Activated CD4-positive, alpha-beta T cell treated with anti-CD3 and anti-CD28 coated beads, Interleukin-2, Interleukin-6, amounts not matched to agents 100 ng/mL and 50 ng/mL, durations not matched to agents 16 hours and 8 hours (primary cell): ENCODE results near the gene SCAP.
A peak's percentile ranks its signal among the peaks of the same experiment; 100 is the strongest.
"Not testable (repeated sequence)": the region's sequence is repeated elsewhere in the genome, so short reads cannot be mapped to it uniquely, and the experiment has no call there.

Source experiments
- DNase-seq: peaks from one replicate; pipeline ENCODE4 v3.0.0-alpha.2; 2020

The SCAP gene

DNA sequence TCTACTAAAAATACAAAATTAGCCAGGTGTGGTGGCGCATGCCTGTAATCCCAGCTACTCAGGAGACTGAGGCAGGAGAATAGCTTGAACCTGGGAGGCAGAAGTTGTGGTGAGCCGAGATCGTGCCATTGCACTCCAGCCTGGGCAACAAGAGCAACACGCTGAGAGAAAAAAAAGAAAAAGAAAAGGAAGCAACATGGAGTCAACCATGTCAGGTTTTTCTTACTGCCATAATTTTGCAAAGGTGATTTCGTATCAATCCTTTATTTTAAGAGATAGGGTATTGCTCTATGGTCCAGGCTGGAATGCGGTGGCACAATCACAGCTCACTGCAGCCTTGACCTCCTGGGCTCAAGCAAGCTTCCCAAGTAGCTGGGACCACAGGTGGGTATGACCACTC is 4.5 kb upstream of the SCAP start:
- not testable (repeated sequence) for DNase-seq

DNA sequence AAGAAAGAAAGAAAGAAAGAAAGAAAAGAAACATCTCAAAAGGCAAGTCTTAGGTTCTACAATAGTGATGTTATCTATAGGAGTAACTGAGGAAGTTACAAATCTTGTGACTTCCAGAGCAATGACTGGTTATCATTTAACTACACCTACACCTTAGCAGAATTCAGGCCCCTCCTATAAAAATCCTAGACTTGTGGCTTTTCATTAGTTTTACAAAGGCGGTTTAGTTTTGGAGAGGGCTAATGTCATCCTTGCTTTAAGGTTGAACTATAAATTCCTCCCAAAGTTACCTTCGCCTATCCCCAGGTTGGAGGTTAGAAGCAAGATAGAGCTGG is 4.1 kb upstream of the SCAP start:
- DNase-seq: no peak

GRCh38 chr3:47478022-47478421 is 2.3 kb upstream of the SCAP start:
- DNase-seq: no peak

DNA sequence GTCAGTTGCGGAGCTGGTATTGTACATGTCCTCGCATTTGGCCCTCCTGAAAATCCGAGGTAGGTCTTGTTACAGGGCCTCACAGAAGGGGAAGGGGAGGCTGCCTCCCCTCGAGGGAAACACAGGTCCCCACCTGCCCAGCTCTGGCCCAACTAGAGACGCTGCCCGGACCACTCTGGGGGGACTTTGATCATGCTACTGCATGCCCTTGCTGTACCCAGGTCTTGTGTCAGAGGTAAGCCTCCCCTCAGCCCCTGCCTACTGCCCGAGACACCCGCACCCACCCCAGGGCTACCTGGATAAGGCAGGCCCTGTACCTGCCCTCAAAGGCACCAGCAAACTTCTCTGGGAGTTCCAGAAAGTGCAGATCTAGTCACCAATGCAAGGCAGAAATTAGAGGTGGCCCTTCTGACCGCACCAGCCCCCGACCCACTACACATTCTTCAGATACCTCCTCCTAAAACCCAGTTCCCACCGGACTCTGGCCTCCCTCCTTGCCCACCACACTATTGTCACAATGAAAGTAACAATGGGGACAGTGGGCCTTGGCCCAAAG is 981 bp upstream of the SCAP start:
- DNase-seq: no peak

GRCh38 chr3:47476330-47476626 is 537 bp upstream of the SCAP start:
- no peak for DNase-seq

GRCh38 chr3:47475029-47475569 is 642 bp downstream of the SCAP start:
- DNase-seq: peak; percentile 26

GRCh38 chr3:47473391-47473790 is 2.4 kb downstream of the SCAP start:
- no peak for DNase-seq

DNA sequence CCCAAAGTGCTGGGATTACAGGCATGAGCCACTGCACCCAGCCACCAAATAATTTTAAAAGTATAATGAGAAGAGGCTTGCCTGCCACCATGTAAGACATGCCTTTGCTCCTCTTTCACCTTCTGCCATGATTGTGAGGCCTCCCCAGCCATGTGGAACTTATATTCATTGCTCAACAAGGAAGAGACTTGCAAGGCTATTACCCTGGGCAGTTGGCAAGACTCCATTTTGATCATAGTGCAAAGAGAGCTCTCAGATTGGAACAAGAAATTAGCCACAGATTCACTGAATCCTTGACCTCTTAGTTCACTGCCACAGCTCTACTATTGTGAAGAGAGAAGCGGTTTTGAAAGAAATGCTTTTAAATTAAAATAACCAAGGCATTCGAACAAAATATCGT is 6.1 kb downstream of the SCAP start:
- no peak for DNase-seq

DNA sequence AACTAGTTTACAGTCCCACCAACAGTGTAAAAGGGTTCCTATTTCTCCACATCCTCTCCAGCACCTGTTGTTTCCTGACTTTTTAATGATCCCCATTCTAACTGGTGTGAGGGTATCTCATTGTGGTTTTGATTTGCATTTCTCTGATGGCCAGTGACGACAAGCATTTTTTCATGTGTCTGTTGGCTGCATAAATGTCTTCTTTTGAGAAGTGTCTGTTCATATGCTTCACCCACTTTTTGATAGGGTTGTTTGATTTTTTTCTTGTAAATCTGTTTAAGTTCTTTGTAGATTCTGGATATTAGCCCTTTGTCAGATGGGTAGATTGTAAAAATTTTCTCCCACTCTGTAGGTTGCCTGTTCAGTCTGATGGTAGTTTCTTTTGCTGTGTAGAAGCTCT is 7.4 kb downstream of the SCAP start:
- DNase-seq: not testable (repeated sequence)

GRCh38 chr3:47464588-47464987 is 11.2 kb downstream of the SCAP start:
- DNase-seq: no peak

DNA sequence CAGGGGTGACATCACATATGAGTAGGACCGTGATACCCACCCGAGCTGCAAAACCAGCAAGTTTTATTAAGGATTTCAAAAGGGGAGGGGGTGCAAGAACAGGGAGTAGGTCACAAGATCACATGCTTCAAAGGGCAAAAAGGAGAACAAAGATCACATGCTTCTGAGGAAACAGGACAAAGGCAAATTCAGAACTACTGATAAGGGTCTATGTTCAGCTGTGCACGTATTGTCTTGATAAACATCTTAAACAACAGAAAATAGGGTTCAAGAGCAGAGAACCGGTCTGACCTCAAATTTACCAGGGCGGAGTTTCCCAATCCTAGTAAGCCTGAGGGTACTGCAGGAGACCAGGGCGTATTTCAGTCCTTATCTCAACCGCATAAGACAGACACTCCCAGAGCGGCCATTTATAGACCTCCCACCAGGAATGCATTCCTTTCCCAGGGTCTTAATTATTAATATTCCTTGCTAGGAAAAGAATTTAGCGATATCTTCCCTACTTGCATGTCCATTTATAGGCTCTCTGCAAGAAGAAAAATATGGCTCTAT is 16.1 kb downstream of the SCAP start:
- DNase-seq: not testable (repeated sequence)

DNA sequence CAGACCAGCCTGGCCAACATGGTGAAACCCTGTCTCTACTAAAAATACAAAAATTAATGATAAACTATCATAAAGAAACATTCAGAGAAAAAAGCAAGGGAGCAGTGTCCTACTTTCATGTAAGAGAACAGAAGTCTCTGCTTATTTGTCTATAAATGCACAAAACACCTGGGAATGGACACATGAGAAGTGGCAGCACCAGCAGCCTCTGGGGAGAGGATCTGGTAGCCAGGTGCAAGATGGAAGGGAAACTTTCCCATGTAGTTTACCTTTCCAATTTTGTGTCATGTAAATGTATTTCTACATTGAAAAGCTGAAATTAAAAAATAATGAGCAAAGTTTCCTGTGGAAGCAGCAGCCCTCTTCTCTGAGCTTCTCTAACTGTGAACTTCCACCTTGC is 18.8 kb downstream of the SCAP start:
- DNase-seq: no peak

- no peak for DNase-seq
Observed at GRCh38 chr3:47455806-47456452, 19.8 kb downstream of the SCAP start.

- no peak for DNase-seq
Observed at GRCh38 chr3:47452453-47453215, 23.1 kb downstream of the SCAP start.

GRCh38 chr3:47444103-47444502 is 31.6 kb downstream of the SCAP start:
- DNase-seq: no peak

DNA sequence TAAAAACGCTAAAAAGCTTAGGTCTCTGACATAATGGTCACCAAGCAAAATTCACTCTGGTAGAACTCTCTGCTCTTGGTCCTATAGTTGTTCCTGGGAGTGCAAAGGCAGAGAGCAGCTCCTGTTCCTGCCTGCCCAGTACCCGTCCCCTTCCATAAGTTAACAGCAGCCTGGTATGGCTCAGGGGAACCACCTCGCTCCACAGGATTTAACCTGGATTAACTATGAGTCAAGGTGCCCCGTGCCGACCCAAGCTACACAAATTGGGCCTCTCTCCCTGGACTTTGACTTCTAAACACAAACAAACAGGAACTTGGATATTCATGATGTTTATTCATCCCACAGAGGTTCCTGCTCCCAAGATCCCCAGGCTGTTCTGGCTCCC is 32.1 kb downstream of the SCAP start:
- no peak for DNase-seq

- DNase-seq: no peak
Observed at GRCh38 chr3:47441796-47442551, 33.8 kb downstream of the SCAP start.

DNA sequence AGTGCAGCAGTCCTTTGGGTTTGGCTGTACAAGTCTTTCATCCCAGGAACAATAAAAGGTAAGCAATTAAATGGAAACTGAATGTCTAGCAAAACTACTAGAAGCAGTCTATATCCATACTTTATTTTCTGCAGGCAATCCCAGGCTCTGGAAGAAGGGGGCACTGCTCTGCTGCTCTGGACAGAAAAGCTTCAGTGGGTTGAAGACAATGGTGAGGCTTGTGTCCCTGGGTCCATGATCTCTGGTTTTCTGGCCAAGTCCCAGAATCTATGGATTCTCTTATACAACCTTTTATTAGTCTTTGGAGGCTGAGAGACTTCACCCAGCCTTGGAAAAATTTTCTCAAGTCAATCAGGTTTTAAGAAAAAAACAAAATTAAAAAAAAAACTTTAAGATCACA is 35.6 kb downstream of the SCAP start:
- no peak for DNase-seq

DNA sequence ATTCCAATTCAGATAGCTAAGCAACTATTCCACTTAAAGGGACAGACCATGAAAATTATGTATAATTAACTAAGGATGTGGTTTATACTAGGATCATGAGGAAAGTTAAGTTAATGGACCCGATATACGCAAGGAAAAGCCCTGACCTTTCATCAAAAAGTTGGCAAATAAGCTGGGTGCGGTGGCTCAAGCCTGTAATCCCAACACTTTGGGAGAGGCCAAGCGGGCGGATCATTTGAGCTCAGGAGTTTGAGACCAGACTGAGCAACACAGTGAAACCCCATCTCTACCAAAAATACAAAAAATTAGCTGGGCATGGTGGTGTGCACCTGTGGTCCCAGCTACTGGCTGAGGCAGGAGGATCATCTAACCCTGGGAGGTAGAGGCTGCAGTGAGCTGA is 39.6 kb downstream of the SCAP start:
- no peak for DNase-seq

GRCh38 chr3:47434849-47435248 is 40.9 kb downstream of the SCAP start:
- no peak for DNase-seq

DNA sequence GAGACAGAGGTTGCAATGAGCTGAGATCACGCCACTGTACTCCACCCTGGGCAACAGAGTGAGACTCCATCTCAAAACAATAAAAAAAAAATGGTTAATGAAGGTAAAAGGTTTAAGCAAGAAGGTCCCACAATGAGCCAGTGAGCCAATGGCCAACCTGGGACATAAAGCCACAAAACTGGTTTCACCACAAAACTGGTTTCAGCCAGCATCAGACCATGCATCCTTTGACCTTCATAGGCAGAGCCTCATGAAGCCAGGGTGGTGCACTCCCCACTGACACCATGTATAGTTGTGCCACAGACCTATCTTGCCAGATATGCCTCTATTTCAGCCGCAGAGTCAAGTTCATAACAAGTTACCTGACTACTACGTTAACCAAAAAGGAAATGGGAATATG is 41.9 kb downstream of the SCAP start:
- DNase-seq: no peak

GRCh38 chr3:47432673-47433072 is 43.1 kb downstream of the SCAP start:
- DNase-seq: no peak

- DNase-seq: no peak
Observed at GRCh38 chr3:47431225-47431624, 44.5 kb downstream of the SCAP start.

DNA sequence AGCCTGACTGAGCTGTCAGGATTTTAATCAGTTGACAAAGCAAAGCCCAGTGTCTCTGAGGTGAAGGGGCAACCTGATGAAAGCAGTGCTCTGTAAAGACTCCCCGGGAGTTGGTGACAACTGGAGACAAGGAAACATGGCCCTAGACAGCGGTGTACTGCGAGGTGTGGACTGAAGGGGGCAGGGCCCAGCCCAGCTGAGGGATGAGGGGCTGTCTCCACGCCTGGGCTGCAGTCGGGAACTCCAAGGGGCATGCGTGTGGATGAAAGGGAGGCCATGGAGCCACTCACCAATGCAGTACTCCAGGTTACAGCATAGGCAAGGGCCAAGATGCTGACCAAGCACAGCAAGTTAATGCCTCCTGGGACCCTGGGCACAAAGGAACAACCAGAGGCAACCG is 45.1 kb downstream of the SCAP start:
- no peak for DNase-seq
